ENCODE data around the gene OGFOD2. TPM values are rescaled to one million over a fixed set of nuclear protein-coding genes. Genes with fewer than 3 reads are reported as not detected.
A peak's percentile ranks its signal among the peaks of the same experiment; 100 is the strongest.

Gene OGFOD2
- total and polyA plus RNA-seq, 11 donors: 4.4 to 19.7 (median 12.7) TPM

DNA sequence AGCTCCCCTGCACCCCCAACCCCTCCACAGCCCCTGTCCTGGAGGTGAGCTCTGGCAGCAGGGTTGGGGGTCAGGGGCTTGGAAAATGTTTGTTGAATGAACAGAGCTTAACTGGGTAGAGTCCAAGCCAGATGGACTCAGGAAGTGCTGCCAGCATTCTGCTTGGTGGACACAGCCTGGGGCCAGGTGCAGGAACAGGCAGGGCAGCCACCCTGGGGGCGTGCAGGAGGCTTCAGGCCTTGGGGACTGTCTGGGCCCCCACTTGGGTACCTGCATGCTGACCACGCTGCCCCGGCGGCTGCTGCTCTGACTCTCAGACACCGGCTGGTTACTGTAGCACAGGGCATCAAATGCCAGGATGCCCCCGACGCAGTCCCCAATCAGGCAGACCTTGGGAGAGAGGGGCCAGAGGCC lies 21.2 kb downstream of the OGFOD2 start:
- Histone ChIP-seq H3K9me3 (no peaks in the 10 kb centered on the region), H3K4me3 (no peak overlapping the region), H3K36me3 (peaks cover 0 to 68% (median 22%) of the 10 kb centered on the region in 9 donors), H3K4me1 (peaks cover 0 to 27% (median 4%) of the 10 kb centered on the region in 12 donors), H3K27me3 (no peaks in the 10 kb centered on the region), H3K27ac (no peak overlapping the region)
- TF ChIP-seq POLR2A (IDR thresholded peaks at IDR 0.05): no peak
- TF ChIP-seq, protein P1, sequence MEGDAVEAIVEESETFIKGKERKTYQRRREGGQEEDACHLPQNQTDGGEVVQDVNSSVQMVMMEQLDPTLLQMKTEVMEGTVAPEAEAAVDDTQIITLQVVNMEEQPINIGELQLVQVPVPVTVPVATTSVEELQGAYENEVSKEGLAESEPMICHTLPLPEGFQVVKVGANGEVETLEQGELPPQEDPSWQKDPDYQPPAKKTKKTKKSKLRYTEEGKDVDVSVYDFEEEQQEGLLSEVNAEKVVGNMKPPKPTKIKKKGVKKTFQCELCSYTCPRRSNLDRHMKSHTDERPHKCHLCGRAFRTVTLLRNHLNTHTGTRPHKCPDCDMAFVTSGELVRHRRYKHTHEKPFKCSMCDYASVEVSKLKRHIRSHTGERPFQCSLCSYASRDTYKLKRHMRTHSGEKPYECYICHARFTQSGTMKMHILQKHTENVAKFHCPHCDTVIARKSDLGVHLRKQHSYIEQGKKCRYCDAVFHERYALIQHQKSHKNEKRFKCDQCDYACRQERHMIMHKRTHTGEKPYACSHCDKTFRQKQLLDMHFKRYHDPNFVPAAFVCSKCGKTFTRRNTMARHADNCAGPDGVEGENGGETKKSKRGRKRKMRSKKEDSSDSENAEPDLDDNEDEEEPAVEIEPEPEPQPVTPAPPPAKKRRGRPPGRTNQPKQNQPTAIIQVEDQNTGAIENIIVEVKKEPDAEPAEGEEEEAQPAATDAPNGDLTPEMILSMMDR (IDR thresholded peaks at IDR 0.05): no peak
- 88 to 98% (median 94%) methylated on average over 6 to 7 of the region's 7 CpGs for WGBS, 4 donors
- DNase-seq: peak in 1 of 5 donors; percentile 40
- ATAC-seq: no peak
- intact Hi-C loops (cut with DNase I): no loop called here

- Histone ChIP-seq H3K4me3 (no peak overlapping the region), H3K36me3 (peaks cover 0 to 62% (median 22%) of the 10 kb centered on the region in 9 donors), H3K9me3 (no peaks in the 10 kb centered on the region), H3K27ac (no peak overlapping the region), H3K27me3 (no peaks in the 10 kb centered on the region), H3K4me1 (peaks cover 0 to 27% (median 4%) of the 10 kb centered on the region in 12 donors)
- intact Hi-C loops (cut with DNase I): no loop called here
- peak in 1 of 5 donors; percentile 54 for DNase-seq
- 93 to 97% (median 94%) methylated on average over 12 to 16 of the region's 16 CpGs for WGBS, 4 donors
- ATAC-seq: no peak
- TF ChIP-seq POLR2A (IDR thresholded peaks at IDR 0.05): no peak
- TF ChIP-seq, protein P1 (IDR thresholded peaks at IDR 0.05): no peak
Measured at GRCh38 chr12:122996621-122997342, 21.7 kb downstream of the OGFOD2 start.

DNA sequence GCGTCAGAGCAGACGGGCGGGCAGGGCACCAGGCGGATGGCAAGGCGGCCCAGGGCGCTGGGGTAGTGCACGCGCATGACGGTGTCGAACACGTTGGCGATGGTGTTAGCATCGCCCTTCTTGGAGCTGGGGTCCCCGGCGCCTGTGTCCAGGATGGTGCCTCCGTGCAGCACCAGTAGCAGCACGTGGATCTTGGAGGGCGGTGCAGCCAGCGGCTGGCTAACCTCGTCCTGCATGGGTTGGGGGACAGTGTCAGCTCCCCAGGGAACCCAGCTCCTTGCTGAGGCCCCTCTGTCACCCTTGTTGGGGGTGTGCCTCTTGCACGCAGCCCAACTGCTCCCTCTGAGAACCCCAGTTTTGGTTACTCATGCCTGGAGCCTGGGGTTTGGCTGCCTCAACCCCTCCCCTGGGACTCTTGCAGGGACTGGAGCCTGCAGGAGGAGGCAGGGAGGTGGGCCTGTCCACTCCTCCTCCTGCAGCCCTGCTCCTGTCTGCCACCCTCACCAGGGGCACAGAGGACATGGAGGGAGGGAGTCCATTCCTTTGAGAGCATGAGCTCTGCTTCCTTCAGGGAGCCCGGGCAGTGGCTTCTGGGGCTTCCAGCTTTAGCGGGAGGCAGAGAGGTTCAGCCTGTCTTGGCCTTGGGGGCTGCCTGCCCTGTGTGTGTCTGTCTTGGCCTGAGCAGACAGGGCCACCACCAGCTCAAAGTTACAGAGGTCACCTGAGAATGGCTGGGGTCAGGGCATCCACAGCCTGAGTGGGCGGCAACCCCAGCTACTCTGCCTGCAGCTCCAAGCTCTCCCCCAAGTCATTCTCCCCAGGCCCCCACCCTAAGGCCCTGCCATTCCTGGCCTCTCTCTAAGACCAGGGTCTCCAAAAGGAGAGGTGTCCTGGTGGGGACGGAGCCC lies 22.6 kb downstream of the OGFOD2 start:
- H3K36me3 ChIP-seq: peaks cover 0 to 55% (median 27%) of the 10 kb centered on the region in 9 donors
- DNase-seq (peak in 1 of 5 donors; percentile 50), ATAC-seq (no peak)
- 93 to 96% (median 94%) methylated on average over 2 to 25 of the region's 25 CpGs for WGBS, 4 donors
- intact Hi-C loops (cut with DNase I): no loop called here
- no peaks in the 10 kb centered on the region for H3K27me3 ChIP-seq
- no peak overlapping the region for H3K27ac ChIP-seq
- H3K4me3 ChIP-seq: no peak overlapping the region
- no peak for TF ChIP-seq POLR2A (IDR thresholded peaks at IDR 0.05)
- TF ChIP-seq, protein P1 (IDR thresholded peaks at IDR 0.05): no peak
- no peaks in the 10 kb centered on the region for H3K9me3 ChIP-seq
- H3K4me1 ChIP-seq: peaks cover 0 to 27% (median 4%) of the 10 kb centered on the region in 12 donors

GRCh38 chr12:122998316-122998715 lies 23.3 kb downstream of the OGFOD2 start:
- ATAC-seq (no peak), DNase-seq (peak in 1 of 5 donors; percentile 43)
- Histone ChIP-seq H3K4me1 (peaks cover 0 to 27% (median 4%) of the 10 kb centered on the region in 12 donors), H3K36me3 (peaks cover 0 to 56% (median 27%) of the 10 kb centered on the region in 9 donors), H3K27ac (no peak overlapping the region), H3K9me3 (no peaks in the 10 kb centered on the region), H3K4me3 (no peak overlapping the region), H3K27me3 (no peaks in the 10 kb centered on the region)
- whole genome bisulfite sequencing, 4 donors: 78 to 97% (median 86%) methylated on average over 4 of the region's 4 CpGs
- no peak for TF ChIP-seq POLR2A (IDR thresholded peaks at IDR 0.05)
- TF ChIP-seq, protein P1 (IDR thresholded peaks at IDR 0.05): no peak
- intact Hi-C loops (cut with DNase I): no loop called here

Data from heart left ventricle (tissue), 16 donors.